ENCODE results near the gene IFNW1.

IFNW1 gene

DNA sequence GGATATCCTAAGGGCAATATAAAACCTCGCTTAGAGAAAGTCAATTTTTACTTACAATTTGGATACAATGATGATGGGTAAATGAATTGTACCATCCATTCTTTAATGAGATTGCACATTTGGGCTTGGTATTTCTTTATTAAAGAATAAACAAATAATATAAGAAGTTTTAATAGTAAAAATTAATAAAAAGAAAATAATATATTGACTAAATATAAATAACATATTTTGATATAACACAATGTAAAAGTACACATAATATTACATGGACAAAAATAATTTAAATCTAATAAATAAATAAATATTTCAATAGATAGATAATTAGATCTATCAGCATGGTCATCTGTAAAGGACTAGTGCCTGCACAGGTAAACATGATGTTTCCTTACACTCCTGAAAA, 23.9 kb upstream of the IFNW1 start:
- TF ChIP-seq, protein P1, sequence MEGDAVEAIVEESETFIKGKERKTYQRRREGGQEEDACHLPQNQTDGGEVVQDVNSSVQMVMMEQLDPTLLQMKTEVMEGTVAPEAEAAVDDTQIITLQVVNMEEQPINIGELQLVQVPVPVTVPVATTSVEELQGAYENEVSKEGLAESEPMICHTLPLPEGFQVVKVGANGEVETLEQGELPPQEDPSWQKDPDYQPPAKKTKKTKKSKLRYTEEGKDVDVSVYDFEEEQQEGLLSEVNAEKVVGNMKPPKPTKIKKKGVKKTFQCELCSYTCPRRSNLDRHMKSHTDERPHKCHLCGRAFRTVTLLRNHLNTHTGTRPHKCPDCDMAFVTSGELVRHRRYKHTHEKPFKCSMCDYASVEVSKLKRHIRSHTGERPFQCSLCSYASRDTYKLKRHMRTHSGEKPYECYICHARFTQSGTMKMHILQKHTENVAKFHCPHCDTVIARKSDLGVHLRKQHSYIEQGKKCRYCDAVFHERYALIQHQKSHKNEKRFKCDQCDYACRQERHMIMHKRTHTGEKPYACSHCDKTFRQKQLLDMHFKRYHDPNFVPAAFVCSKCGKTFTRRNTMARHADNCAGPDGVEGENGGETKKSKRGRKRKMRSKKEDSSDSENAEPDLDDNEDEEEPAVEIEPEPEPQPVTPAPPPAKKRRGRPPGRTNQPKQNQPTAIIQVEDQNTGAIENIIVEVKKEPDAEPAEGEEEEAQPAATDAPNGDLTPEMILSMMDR (IDR thresholded peaks at IDR 0.05; ENCODE audit: extremely low read depth, insufficient read depth, missing control alignments) = no peak
- in situ Hi-C loops (cut with MboI; ENCODE audit: low pct_unique_long_range_greater_than_20kb, low sequenced_read_pairs, unreplicated experiment) = no loop called here
- DNase-seq (ENCODE audit: low spot score) = no peak

DNA sequence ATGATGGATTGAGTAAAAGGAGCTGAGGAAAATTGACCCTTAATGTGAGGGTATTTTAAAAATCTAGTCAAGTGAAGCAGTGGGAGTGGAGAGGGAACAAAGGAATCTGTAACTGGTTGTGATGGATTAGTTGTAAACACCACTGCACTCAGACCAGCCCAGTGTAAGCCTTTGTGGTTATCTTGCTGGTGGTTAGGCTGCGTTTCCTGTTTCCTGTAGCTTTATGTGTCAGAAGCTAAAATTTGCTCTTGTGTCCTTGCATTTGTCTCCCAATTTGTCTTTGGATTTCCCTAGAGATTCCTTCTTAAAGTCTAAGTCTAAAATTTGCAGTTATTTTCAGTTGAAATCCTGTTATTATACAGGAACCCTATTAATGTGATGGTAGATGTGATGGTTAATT, 18.5 kb upstream of the IFNW1 start:
- DNase-seq (ENCODE audit: low spot score) = no peak
- TF ChIP-seq, protein P1 (IDR thresholded peaks at IDR 0.05; ENCODE audit: extremely low read depth, insufficient read depth, missing control alignments) = no peak
- in situ Hi-C loops (cut with MboI; ENCODE audit: low pct_unique_long_range_greater_than_20kb, low sequenced_read_pairs, unreplicated experiment) = no loop called here

DNA sequence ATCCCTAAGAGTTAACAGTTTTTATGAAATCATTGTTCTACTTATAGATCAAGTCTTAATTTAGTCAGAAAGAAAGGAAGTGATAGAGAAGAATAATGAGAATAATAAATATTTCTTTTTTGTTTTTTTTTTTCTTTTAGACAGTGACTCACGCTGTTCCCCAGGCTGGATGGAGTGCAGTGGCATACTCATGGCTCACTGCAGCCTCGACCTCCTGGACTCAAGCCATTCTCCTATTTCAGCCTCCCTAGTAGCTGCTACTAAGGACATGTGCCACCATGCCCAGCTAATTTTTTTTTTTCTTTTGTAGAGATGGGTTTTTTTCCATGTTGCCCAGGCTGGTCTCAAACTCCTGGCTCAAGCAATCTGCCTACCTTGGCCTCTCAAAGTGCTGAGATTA, 13.9 kb upstream of the IFNW1 start:
- TF ChIP-seq, protein P1 (IDR thresholded peaks at IDR 0.05; ENCODE audit: extremely low read depth, insufficient read depth, missing control alignments) = no peak
- DNase-seq (ENCODE audit: low spot score) = no peak
- in situ Hi-C loops (cut with MboI; ENCODE audit: low pct_unique_long_range_greater_than_20kb, low sequenced_read_pairs, unreplicated experiment) = no loop called here

DNA sequence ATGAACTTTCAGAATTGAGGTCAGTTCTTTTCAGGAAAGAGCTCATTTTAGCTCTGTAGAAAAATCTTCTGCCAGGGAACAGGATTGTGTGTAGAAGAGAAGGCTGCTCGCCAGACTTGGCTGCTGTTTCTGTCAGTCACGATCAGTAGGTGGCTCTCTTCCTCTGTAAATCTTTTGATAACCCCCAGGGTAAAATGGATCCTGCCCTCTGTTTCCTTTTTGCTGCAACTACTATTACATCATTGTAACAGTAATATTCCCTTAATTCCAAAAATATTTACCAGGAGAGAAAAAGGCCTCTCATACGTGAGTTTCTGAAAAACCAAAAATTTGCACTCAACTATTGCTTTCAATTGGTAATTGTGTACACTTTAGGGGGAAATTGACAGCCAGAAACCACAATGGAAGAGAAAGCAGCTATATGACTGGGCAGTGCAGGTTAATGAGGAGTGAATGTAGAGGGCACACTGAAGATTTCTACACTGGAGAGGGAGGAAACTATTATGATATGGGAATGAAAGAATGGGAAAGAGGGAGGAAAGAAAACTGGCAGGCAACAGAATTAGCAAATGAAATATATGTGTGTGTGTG, 12.5 kb upstream of the IFNW1 start:
- in situ Hi-C loops (cut with MboI; ENCODE audit: low pct_unique_long_range_greater_than_20kb, low sequenced_read_pairs, unreplicated experiment) = no loop called here
- TF ChIP-seq, protein P1 (IDR thresholded peaks at IDR 0.05; ENCODE audit: extremely low read depth, insufficient read depth, missing control alignments) = peak; percentile 55
- DNase-seq (ENCODE audit: low spot score) = peak; percentile 33

DNA sequence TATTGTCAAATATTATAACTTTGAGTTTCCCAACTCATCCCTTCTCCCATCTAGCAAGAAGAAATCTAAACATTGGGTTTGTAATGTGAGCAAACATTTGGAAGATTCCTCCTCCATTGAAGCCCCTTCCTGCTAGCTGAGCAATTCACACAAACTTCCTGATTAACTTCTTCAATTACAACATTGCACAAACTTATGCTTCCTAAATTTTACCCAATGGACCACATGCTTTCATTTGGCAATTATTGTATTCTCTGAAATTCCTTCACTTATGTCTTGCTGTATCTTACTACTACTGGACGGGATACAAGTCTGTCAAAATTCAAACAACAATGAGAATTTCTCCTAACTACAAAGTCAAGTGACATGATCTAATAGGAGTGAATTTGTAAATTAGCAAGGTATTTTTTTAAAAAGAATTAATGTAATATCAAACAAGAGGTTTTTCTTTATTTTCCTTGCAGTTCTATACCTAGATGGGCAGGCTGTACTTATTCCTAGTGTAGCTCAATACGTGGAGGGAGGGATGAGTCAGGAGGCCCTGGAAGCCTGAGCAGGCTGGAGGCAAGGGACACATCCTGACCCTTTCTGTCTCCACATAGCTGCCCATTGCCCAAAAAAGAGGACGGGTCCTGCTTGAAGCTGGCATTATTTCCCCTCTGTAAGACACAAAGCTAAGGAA, 11.8 kb upstream of the IFNW1 start:
- TF ChIP-seq, protein P1 (IDR thresholded peaks at IDR 0.05; ENCODE audit: extremely low read depth, insufficient read depth, missing control alignments) = no peak
- in situ Hi-C loops (cut with MboI; ENCODE audit: low pct_unique_long_range_greater_than_20kb, low sequenced_read_pairs, unreplicated experiment) = no loop called here
- no peak for DNase-seq (ENCODE audit: low spot score)

DNA sequence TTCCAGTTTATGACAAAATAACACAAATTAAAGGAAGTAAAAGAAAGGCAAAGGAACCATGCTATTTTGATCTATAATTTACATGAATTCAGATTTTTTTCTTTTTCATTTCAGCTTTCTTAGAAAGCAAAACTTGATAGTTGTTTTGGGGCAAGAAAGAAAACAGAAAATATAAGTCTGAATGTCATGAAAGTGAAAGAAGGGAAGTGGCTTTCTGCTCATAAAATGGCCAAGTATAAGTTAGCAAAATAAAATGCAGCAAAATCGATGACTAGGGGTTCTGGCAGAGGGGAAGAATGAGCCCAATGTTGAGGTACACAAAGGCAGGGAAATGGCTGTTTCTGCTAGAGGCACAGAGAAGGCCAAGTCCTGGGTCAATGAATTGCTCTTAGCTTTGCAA, 3.0 kb upstream of the IFNW1 start:
- DNase-seq (ENCODE audit: low spot score) = no peak
- TF ChIP-seq, protein P1 (IDR thresholded peaks at IDR 0.05; ENCODE audit: extremely low read depth, insufficient read depth, missing control alignments) = no peak
- in situ Hi-C loops (cut with MboI; ENCODE audit: low pct_unique_long_range_greater_than_20kb, low sequenced_read_pairs, unreplicated experiment) = no loop called here

Measured in GM13977 (cell line).